Measurements from ENCODE around the gene PCGF2. TPM values are rescaled to one million over a fixed set of nuclear protein-coding genes. Genes with fewer than 3 reads are reported as not detected.

PCGF2 gene
- total RNA-seq, 1 donor from 2014 or later: 56.1 TPM

DNA sequence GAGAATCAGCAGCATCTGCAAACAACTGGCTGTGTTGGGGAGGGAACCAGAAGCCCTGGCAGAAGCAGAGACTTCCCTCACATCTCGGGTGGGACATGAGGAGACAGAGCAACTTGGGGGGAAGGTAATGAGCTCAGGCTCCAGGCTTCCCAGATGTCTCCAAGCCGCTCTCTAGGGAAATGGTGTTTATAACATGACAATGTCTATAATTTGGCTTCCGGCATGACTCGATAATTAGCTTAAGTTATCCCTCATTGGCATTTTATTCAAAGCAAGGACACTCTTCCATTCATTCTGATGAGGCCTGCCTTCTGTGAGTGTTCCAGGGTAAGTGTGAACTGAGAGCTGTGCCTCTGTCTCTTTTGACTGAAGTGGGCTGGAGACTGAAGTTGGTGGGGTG is 57.8 kb downstream of the PCGF2 start:
- Mint-ChIP-seq H3K27me3 (ENCODE audit: low read depth) (peaks cover 3% of the 10 kb centered on the region), H3K36me3 (ENCODE audit: low read depth) (no peaks in the 10 kb centered on the region), H3K4me1 (ENCODE audit: low read depth) (no peaks in the 10 kb centered on the region), H3K4me3 (ENCODE audit: unreplicated experiment) (no peak overlapping the region), H3K27ac (ENCODE audit: unreplicated experiment) (no peak overlapping the region), H3K9me3 (ENCODE audit: low read depth) (no peaks in the 10 kb centered on the region)
- TF ChIP-seq, protein P1, sequence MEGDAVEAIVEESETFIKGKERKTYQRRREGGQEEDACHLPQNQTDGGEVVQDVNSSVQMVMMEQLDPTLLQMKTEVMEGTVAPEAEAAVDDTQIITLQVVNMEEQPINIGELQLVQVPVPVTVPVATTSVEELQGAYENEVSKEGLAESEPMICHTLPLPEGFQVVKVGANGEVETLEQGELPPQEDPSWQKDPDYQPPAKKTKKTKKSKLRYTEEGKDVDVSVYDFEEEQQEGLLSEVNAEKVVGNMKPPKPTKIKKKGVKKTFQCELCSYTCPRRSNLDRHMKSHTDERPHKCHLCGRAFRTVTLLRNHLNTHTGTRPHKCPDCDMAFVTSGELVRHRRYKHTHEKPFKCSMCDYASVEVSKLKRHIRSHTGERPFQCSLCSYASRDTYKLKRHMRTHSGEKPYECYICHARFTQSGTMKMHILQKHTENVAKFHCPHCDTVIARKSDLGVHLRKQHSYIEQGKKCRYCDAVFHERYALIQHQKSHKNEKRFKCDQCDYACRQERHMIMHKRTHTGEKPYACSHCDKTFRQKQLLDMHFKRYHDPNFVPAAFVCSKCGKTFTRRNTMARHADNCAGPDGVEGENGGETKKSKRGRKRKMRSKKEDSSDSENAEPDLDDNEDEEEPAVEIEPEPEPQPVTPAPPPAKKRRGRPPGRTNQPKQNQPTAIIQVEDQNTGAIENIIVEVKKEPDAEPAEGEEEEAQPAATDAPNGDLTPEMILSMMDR (IDR thresholded peaks at IDR 0.05): no peak
- no peak for DNase-seq (ENCODE audit: low spot score)

DNA sequence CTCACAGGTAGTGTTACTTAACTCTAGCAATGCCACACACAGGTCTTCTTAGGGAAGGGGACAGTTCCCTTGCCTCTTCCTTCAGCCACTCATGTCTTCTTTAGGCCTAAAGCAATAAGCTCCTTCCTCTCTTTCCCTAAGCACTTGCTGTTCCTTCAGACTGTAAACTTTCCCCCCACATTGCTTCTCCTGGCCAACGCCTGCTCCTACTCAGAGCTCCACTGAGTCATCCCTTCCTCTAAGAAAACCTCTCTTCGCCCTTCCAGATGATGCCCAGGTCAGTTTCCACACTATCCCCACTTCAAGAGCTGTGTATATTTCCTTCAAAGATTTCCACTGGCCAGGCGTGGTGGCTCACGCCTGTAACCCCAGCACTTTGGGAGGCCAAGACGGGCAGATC is 60.9 kb downstream of the PCGF2 start:
- no peaks in the 10 kb centered on the region for H3K9me3 Mint-ChIP-seq (ENCODE audit: low read depth)
- no peak for DNase-seq (ENCODE audit: low spot score)
- TF ChIP-seq, protein P1 (IDR thresholded peaks at IDR 0.05): no peak
- H3K27me3 Mint-ChIP-seq (ENCODE audit: low read depth): peaks cover 3% of the 10 kb centered on the region
- no peaks in the 10 kb centered on the region for H3K4me1 Mint-ChIP-seq (ENCODE audit: low read depth)
- H3K4me3 Mint-ChIP-seq (ENCODE audit: unreplicated experiment): no peak overlapping the region
- H3K36me3 Mint-ChIP-seq (ENCODE audit: low read depth): no peaks in the 10 kb centered on the region
- no peak overlapping the region for H3K27ac Mint-ChIP-seq (ENCODE audit: unreplicated experiment)

DNA sequence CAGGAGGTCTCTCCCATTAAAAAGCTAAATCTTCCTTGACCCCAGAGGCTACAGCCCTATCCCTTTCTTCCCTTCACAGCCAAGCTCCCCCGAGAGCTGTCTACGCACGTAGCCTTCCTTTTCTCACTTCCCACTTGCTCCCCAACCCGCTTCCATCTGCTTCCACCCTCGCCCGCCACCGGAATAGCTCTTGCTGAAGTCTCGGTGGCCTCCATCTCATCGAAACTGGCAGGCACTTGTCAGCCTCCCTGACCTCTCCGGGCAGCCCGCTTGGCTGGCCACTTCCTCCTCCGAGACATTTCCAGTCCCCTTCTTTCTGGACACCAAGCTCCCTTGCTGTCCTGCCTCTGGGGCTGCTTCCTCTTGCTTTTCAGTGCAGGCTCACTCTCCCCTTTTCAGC is 62.6 kb downstream of the PCGF2 start:
- Mint-ChIP-seq H3K4me1 (ENCODE audit: low read depth) (no peaks in the 10 kb centered on the region), H3K4me3 (ENCODE audit: unreplicated experiment) (no peak overlapping the region), H3K27ac (ENCODE audit: unreplicated experiment) (no peak overlapping the region), H3K9me3 (ENCODE audit: low read depth) (no peaks in the 10 kb centered on the region), H3K36me3 (ENCODE audit: low read depth) (no peaks in the 10 kb centered on the region), H3K27me3 (ENCODE audit: low read depth) (peaks cover 3% of the 10 kb centered on the region)
- TF ChIP-seq, protein P1 (IDR thresholded peaks at IDR 0.05): no peak
- no peak for DNase-seq (ENCODE audit: low spot score)

Small RNA genes lying within 50 kb of the gene (microRNA-seq; reads per million reads assigned to microRNA genes)
- gene MIR4726 (ENCODE audit: borderline number of aligned reads) (not detected), gene MIR4734 (ENCODE audit: borderline number of aligned reads) (not detected)

Other genes starting within 250 kb of the PCGF2 start
- 0.30 to 0.51 TPM in 2 of 3 replicates, not detected in the other for gene SRCIN1, start 142.4 kb downstream of the PCGF2 start, total RNA-seq
- 1.2 to 3.4 TPM (median 2.8 TPM) in 3 replicates for gene EPOP, start 73.4 kb downstream of the PCGF2 start, total RNA-seq
- gene MLLT6, start 43.1 kb downstream of the PCGF2 start, total RNA-seq: 44.9 to 64.2 TPM (median 50.0 TPM) in 3 replicates
- gene CISD3, start 18.0 kb downstream of the PCGF2 start, total RNA-seq: 17.2 to 18.4 TPM (median 17.9 TPM) in 3 replicates
- 118 to 156 TPM (median 120 TPM) in 3 replicates for gene PSMB3, start 4.4 kb upstream of the PCGF2 start, total RNA-seq
- 55.5 to 66.8 TPM (median 58.7 TPM) in 3 replicates for gene PIP4K2B, start 51.2 kb upstream of the PCGF2 start, total RNA-seq
- gene CWC25, start 77.0 kb upstream of the PCGF2 start, total RNA-seq: 8.3 to 13.5 TPM (median 11.8 TPM) in 3 replicates
- gene RPL23, start 105.4 kb upstream of the PCGF2 start, total RNA-seq: 916 to 959 TPM (median 937 TPM) in 3 replicates
- 444 to 599 TPM (median 593 TPM) in 3 replicates for gene LASP1, start 121.7 kb upstream of the PCGF2 start, total RNA-seq
- gene FBXO47, start 219.1 kb upstream of the PCGF2 start, total RNA-seq: not detected in 3 replicates

All from chondrocyte (in vitro differentiated cells).